Measurements from ENCODE around the gene ATXN1. TPM values are rescaled to one million over a fixed set of nuclear protein-coding genes. Genes with fewer than 3 reads are reported as not detected.
"Not testable (repeated sequence)": the region's sequence is repeated elsewhere in the genome, so short reads cannot be mapped to it uniquely, and the experiment has no call there.

Gene ATXN1
- total RNA-seq, 1 donor from 2014 or later: 9.1 TPM

- no peak for DNase-seq (ENCODE audit: low read depth in 2 of 2)
Measured at GRCh38 chr6:16480763-16481560, 280.3 kb downstream of the ATXN1 start.

- peak; percentile 28 to 60 for DNase-seq (ENCODE audit: low read depth in 2 of 2)
Measured at GRCh38 chr6:16477367-16478149, 283.7 kb downstream of the ATXN1 start.

- DNase-seq (ENCODE audit: low read depth in 2 of 2): no peak
Measured at GRCh38 chr6:16476861-16477260, 284.4 kb downstream of the ATXN1 start.

- DNase-seq (ENCODE audit: low read depth in 2 of 2): no peak
Measured at GRCh38 chr6:16475494-16475781, 285.8 kb downstream of the ATXN1 start.

- DNase-seq (ENCODE audit: low read depth in 2 of 2): no peak
Measured at GRCh38 chr6:16474772-16475493, 286.3 kb downstream of the ATXN1 start.

- DNase-seq (ENCODE audit: low read depth in 2 of 2): no peak
Measured at GRCh38 chr6:16473908-16474771, 287.1 kb downstream of the ATXN1 start.

- no peak for DNase-seq (ENCODE audit: low read depth in 2 of 2)
Measured at GRCh38 chr6:16473184-16473907, 287.9 kb downstream of the ATXN1 start.

GRCh38 chr6:16472349-16473069 lies 288.8 kb downstream of the ATXN1 start:
- peak in 1 of 2 donors; percentile 4 for DNase-seq (ENCODE audit: low read depth in 2 of 2)

- no peak for DNase-seq (ENCODE audit: low read depth in 2 of 2)
Measured at GRCh38 chr6:16471910-16472297, 289.4 kb downstream of the ATXN1 start.

- no peak for DNase-seq (ENCODE audit: low read depth in 2 of 2)
Measured at GRCh38 chr6:16471222-16471909, 289.9 kb downstream of the ATXN1 start.

GRCh38 chr6:16470502-16471221 lies 290.6 kb downstream of the ATXN1 start:
- no peak for DNase-seq (ENCODE audit: low read depth in 2 of 2)

- no peak for DNase-seq (ENCODE audit: low read depth in 2 of 2)
Measured at GRCh38 chr6:16468991-16469615, 292.2 kb downstream of the ATXN1 start.

GRCh38 chr6:16466800-16467553 lies 294.3 kb downstream of the ATXN1 start:
- no peak for DNase-seq (ENCODE audit: low read depth in 2 of 2)

- DNase-seq (ENCODE audit: low read depth in 2 of 2): no peak
Measured at GRCh38 chr6:16464045-16464444, 297.2 kb downstream of the ATXN1 start.

- not testable (repeated sequence) for DNase-seq (ENCODE audit: low read depth in 2 of 2)
Measured at GRCh38 chr6:16463246-16463645, 298.0 kb downstream of the ATXN1 start.

GRCh38 chr6:16461491-16461890 lies 299.8 kb downstream of the ATXN1 start:
- DNase-seq (ENCODE audit: low read depth in 2 of 2): no peak

GRCh38 chr6:16459472-16459871 lies 301.8 kb downstream of the ATXN1 start:
- not testable (repeated sequence) for DNase-seq (ENCODE audit: low read depth in 2 of 2)

Measured in lung microvascular endothelial cell (primary cell).